Measurements from ENCODE around the gene LCE2A.
"Not testable (repeated sequence)": the region's sequence is repeated elsewhere in the genome, so short reads cannot be mapped to it uniquely, and the experiment has no call there.

LCE2A gene

DNA sequence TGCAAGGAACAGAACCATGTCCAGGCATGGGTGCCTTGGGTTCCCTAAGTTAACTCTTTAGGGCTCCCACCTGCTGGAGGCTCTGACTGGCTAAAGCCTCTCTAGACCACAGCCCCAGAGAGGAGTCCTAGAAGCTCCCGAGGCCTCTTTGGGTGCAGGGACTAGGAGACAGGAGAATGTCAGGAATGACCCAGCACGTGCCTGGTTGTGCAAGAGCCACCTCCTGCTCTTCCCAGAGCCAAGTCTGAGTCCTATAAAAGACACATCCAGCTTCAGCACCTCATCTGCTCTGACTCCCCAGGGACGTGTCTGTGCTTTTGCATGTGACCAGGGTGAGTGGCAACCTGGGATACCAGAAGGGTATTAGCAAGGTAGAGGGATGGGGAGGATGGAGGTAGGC is 35.0 kb upstream of the LCE2A start, which contains the start of gene LCE2D:
Gene LCE2D, plus strand, starts transcription at position 283 of the 400 bp plus-strand sequence. CDS start 726 bp downstream, outside the sequence.
- no peaks in the 10 kb centered on the region for H3K27me3 Mint-ChIP-seq (ENCODE audit: low read depth)
- no peaks in the 10 kb centered on the region for H3K4me1 Mint-ChIP-seq
- H3K9me3 Mint-ChIP-seq, result peaks cover 30% of the 10 kb centered on the region
- H3K27ac Mint-ChIP-seq, result no peak within 1 kb of the TSS
- no peak within 1 kb of the TSS for H3K4me3 Mint-ChIP-seq
- TF ChIP-seq, protein P1, sequence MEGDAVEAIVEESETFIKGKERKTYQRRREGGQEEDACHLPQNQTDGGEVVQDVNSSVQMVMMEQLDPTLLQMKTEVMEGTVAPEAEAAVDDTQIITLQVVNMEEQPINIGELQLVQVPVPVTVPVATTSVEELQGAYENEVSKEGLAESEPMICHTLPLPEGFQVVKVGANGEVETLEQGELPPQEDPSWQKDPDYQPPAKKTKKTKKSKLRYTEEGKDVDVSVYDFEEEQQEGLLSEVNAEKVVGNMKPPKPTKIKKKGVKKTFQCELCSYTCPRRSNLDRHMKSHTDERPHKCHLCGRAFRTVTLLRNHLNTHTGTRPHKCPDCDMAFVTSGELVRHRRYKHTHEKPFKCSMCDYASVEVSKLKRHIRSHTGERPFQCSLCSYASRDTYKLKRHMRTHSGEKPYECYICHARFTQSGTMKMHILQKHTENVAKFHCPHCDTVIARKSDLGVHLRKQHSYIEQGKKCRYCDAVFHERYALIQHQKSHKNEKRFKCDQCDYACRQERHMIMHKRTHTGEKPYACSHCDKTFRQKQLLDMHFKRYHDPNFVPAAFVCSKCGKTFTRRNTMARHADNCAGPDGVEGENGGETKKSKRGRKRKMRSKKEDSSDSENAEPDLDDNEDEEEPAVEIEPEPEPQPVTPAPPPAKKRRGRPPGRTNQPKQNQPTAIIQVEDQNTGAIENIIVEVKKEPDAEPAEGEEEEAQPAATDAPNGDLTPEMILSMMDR (IDR thresholded peaks at IDR 0.05; ENCODE audit: unreplicated experiment in 3 of 3), result no peak
- H3K36me3 Mint-ChIP-seq (ENCODE audit: low read depth), result no peaks in the 10 kb centered on the region

DNA sequence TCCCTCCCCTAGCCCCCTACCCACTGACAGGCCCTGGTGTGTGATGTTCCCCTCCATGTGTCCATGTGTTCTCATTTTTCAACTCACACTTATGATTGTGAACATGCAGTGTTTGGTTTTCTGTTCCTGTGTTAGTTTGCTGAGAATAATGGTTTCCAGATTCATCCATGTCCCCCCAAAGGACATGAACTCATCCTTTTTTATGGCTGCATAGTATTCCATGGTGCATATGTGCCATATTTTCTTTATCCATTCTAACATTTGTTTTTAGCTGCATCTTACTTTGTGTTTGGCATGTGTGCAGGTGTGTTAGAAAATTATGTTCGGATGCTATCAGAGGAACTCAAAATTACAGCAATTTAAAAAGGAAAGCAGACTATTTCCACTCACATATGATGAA is 32.0 kb upstream of the LCE2A start:
- not testable (repeated sequence) for H3K36me3 Mint-ChIP-seq (ENCODE audit: low read depth); H3K27me3 Mint-ChIP-seq (ENCODE audit: low read depth); H3K4me1 Mint-ChIP-seq; H3K27ac Mint-ChIP-seq; H3K4me3 Mint-ChIP-seq
- peaks cover 34% of the 10 kb centered on the region for H3K9me3 Mint-ChIP-seq

DNA sequence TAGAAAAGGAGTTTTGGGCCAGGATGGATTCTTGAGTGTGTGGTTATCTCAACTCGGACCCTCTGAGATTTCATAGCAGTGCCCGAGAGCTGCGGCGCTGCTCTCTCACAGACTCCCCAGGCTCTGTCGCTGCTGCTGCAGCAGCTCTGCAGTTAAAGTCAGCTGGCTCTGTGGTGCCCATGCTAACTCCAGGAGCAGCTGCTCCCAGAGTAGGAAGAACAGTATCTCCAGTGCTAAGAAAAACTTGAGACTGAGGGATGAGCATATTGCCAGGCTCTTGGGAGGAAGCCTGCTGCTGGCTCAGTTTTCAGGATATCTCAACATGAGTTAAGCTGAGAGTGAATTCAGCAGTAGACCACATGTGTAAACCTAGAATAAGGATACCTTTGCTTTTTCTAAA is 30.5 kb upstream of the LCE2A start:
- Mint-ChIP-seq H3K9me3 (peaks cover 34% of the 10 kb centered on the region), H3K4me3 (no peak overlapping the region), H3K4me1 (no peaks in the 10 kb centered on the region), H3K27ac (no peak overlapping the region), H3K27me3 (ENCODE audit: low read depth) (no peaks in the 10 kb centered on the region), H3K36me3 (ENCODE audit: low read depth) (no peaks in the 10 kb centered on the region)
- TF ChIP-seq, protein P1 (IDR thresholded peaks at IDR 0.05; ENCODE audit: unreplicated experiment in 3 of 3), result no peak

DNA sequence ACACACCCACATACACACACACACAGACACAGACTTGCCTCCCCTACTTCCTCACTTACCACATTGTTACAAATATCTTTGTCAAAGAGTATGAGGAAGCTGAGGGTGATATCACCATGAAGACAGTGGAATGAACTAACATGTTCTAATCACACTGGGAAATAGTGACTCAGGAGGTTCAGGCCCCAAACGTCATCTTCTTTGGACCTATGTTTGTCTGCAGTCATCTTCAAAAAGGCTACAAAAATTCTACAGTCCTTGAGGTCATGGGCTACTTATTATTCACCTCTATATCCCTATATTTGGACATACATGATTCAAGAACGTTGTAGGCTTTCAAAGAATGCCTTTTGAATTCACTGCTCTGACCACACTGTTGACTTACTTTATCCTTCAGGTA is 25.1 kb upstream of the LCE2A start:
- Mint-ChIP-seq H3K4me3 (no peak overlapping the region), H3K36me3 (ENCODE audit: low read depth) (no peaks in the 10 kb centered on the region), H3K27ac (no peak overlapping the region), H3K27me3 (ENCODE audit: low read depth) (no peaks in the 10 kb centered on the region), H3K4me1 (no peaks in the 10 kb centered on the region), H3K9me3 (peaks cover 32% of the 10 kb centered on the region)
- TF ChIP-seq, protein P1 (IDR thresholded peaks at IDR 0.05; ENCODE audit: unreplicated experiment in 3 of 3), result no peak

DNA sequence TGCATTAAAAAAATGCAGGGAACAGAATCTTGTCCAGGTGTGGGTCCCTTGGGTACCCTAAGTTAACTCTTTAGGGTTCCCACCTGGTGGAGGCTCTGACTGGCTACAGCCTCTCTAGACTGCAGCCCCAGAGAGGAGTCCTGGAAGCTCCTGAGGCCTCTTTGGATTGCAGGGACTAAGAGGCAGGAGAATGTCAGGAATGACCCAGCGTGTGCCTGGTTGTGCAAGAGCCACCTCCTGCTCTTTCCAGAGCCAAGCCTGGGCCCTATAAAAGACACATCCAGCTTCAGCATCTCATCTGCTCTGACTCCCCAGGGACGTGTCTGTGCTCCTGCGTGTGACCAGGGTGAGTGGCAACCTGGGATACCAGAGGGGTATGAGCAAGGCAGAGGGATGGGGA is 23.2 kb upstream of the LCE2A start, which contains the start of gene LCE2C:
Gene LCE2C, plus strand, starts transcription at position 297 of the 400 bp plus-strand sequence. CDS start 737 bp downstream, outside the sequence.
- H3K4me1 Mint-ChIP-seq; H3K27me3 Mint-ChIP-seq (ENCODE audit: low read depth); H3K36me3 Mint-ChIP-seq (ENCODE audit: low read depth); H3K4me3 Mint-ChIP-seq; H3K27ac Mint-ChIP-seq: not testable (repeated sequence)
- H3K9me3 Mint-ChIP-seq, result peaks cover 35% of the 10 kb centered on the region

DNA sequence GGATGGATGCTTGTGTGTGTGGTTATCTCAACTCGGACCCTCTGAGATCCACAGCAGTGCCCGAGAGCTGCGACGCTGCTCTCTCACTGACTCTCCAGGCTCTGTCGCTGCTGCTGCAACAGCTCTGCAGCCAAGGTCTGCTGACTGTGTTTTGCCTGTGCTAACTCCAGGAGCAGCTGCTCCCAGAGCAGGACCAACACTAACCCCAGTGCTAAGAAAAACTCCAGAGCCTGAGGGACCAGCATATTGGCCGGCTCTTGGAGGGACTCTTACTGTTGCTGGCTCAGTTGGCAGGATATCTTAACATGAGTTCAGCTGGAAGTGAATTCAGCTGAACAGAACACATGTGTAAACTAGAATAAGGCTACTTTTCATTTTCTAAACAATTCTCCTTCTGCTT is 18.7 kb upstream of the LCE2A start:
- no peaks in the 10 kb centered on the region for H3K4me1 Mint-ChIP-seq
- no peaks in the 10 kb centered on the region for H3K27me3 Mint-ChIP-seq (ENCODE audit: low read depth)
- peaks cover 34% of the 10 kb centered on the region for H3K9me3 Mint-ChIP-seq
- no peaks in the 10 kb centered on the region for H3K36me3 Mint-ChIP-seq (ENCODE audit: low read depth)
- H3K4me3 Mint-ChIP-seq, result no peak overlapping the region
- no peak overlapping the region for H3K27ac Mint-ChIP-seq
- TF ChIP-seq, protein P1 (IDR thresholded peaks at IDR 0.05; ENCODE audit: unreplicated experiment in 3 of 3), result no peak

DNA sequence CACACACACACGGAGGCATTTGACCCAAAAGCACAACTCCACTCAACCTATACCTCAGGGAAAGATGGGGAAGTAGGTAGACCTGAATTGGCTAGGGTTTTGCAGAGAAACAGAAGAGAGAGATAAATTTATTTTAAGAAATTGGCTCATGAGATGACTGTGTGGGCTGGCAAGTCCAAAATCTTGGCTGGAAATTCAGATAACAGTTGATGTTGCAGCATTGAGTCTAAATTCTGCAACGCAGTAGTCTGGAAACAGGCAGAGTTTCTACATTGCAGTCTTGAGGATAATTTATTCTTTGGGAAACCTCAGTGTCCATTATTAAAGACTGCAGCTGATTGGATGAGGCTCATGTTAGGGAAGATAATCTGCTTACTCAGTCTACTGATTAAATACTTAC is 16.5 kb upstream of the LCE2A start:
- Mint-ChIP-seq H3K4me3 (no peak overlapping the region), H3K27me3 (ENCODE audit: low read depth) (no peaks in the 10 kb centered on the region), H3K36me3 (ENCODE audit: low read depth) (no peaks in the 10 kb centered on the region), H3K27ac (no peak overlapping the region), H3K4me1 (no peaks in the 10 kb centered on the region), H3K9me3 (peaks cover 36% of the 10 kb centered on the region)
- TF ChIP-seq, protein P1 (IDR thresholded peaks at IDR 0.05; ENCODE audit: unreplicated experiment in 3 of 3), result no peak

All from nephron (organoid).